HEK293 (cell line): ENCODE data around the gene CTNNA2.

ENCODE experiments used
- CTCF ChIA-PET: fragments of 350-600 bp; formaldehyde crosslinking; extraction: SDS; loops from one replicate; lab custom pipeline; 2021; ENCODE audit warnings: antibody characterized with exemption; lab: Yijun Ruan, JAX
- POLR2A ChIA-PET: fragments of 300-600 bp; formaldehyde crosslinking; extraction: SDS; loops from one replicate; lab custom pipeline; 2020; ENCODE audit warnings: antibody characterized with exemption, inconsistent platforms; lab: Yijun Ruan, JAX
- H3K27ac ChIP-seq: fragments of 200-500 bp; sonication (Bioruptor generic); 2 replicates; pipeline ENCODE4 v1.5.1; 2014; ENCODE audit warnings: low read depth, low read length, control low read depth, inconsistent platforms; ENCODE audit errors: extremely low read depth
- H3K36me3 ChIP-seq, 2 experiments: fragments of 200-500 bp in 1 of 2; sonication (Bioruptor generic) in 1 of 2; 1 replicate in 1 of 2; 2 replicates in 1 of 2; pipeline ENCODE4 v1.5.1; 2014 to 2017; ENCODE audit warnings: inconsistent platforms in 2 of 2, low read length in 2 of 2; ENCODE audit not compliant: control insufficient read depth in 2 of 2, insufficient read depth in 1 of 2
- H3K4me1 ChIP-seq: fragments of 200-500 bp; sonication (Bioruptor generic); 2 replicates; pipeline ENCODE4 v1.5.1; 2014; ENCODE audit warnings: mild to moderate bottlenecking, low read length, inconsistent platforms; ENCODE audit not compliant: control insufficient read depth, insufficient read depth
- H3K4me3 ChIP-seq: 2 replicates; pipeline ENCODE4 v1.5.1; 2011; ENCODE audit warnings: low read depth, mild to moderate bottlenecking, control low read depth, low read length, moderate library complexity
- H3K9me3 ChIP-seq: fragments of 200-500 bp; sonication (Bioruptor generic); 2 replicates; pipeline ENCODE4 v1.5.1; 2014; ENCODE audit warnings: low read depth, low read length, inconsistent platforms; ENCODE audit not compliant: control insufficient read depth, insufficient read depth
- CTCF ChIP-seq: fragments of 450-650 bp; formaldehyde crosslinking; IDR thresholded peaks from 2 replicates; pipeline ENCODE4 v1.5.1; 2016; ENCODE audit warnings: missing biosample characterization, missing genetic modification characterization
- HOXA7 ChIP-seq: sonication (generic); formaldehyde crosslinking; IDR thresholded peaks from 2 replicates; pipeline ENCODE4 v1.8.1; 2022; ENCODE audit warnings: missing genetic modification reagents, borderline replicate concordance
- HOXC10 ChIP-seq: sonication (generic); formaldehyde crosslinking; IDR thresholded peaks from 2 replicates; pipeline ENCODE4 v1.8.1; 2023; ENCODE audit warnings: mild to moderate bottlenecking, missing genetic modification reagents
- OVOL3 ChIP-seq: fragments of 450-650 bp; formaldehyde crosslinking; IDR thresholded peaks from 2 replicates; pipeline ENCODE4 v1.5.1; 2016; ENCODE audit warnings: missing biosample characterization, missing genetic modification characterization
- REPIN1 ChIP-seq: fragments of 450-650 bp; formaldehyde crosslinking; IDR thresholded peaks from 2 replicates; pipeline ENCODE4 v1.5.1; 2017; ENCODE audit warnings: missing biosample characterization, missing genetic modification characterization, low read depth
- ZBTB11 ChIP-seq: fragments of 450-650 bp; formaldehyde crosslinking; conservative IDR thresholded peaks from 2 replicates; pipeline ENCODE4 v1.5.1; 2016; ENCODE audit warnings: low read depth, missing biosample characterization, missing genetic modification characterization
- ZBTB8A ChIP-seq: fragments of 450-650 bp; formaldehyde crosslinking; IDR thresholded peaks from 2 replicates; pipeline ENCODE4 v1.5.1; 2016; ENCODE audit warnings: missing biosample characterization, missing genetic modification characterization
- ZNF138 ChIP-seq: fragments of 450-650 bp; formaldehyde crosslinking; IDR thresholded peaks from 2 replicates; pipeline ENCODE4 v1.5.1; 2016; ENCODE audit warnings: missing biosample characterization, missing genetic modification characterization, borderline replicate concordance
- ZNF214 ChIP-seq: fragments of 450-650 bp; formaldehyde crosslinking; IDR thresholded peaks from 2 replicates; pipeline ENCODE4 v1.5.1; 2017; ENCODE audit warnings: missing biosample characterization, mild to moderate bottlenecking, missing genetic modification characterization, borderline replicate concordance
- ZNF223 ChIP-seq: fragments of 450-650 bp; formaldehyde crosslinking; IDR thresholded peaks from 2 replicates; pipeline ENCODE4 v1.5.1; 2016; ENCODE audit warnings: missing biosample characterization, missing genetic modification characterization
- ZNF24 ChIP-seq: fragments of 450-650 bp; formaldehyde crosslinking; IDR thresholded peaks from 2 replicates; pipeline ENCODE4 v1.5.1; 2016; ENCODE audit warnings: missing biosample characterization, missing genetic modification characterization
- ZNF274 ChIP-seq, 2 experiments: fragments of 200-500 bp in 1 of 2; fragments of 450-650 bp in 1 of 2; sonication (Bioruptor generic) in 1 of 2; formaldehyde crosslinking in 1 of 2; IDR thresholded peaks; 2 replicates each; pipeline versions ENCODE4 v1.5.1 to v1.6.1; 2014 to 2016; ENCODE audit warnings: borderline replicate concordance in 1 of 2, inconsistent platforms in 1 of 2, low read length in 1 of 2, missing biosample characterization in 1 of 2, missing genetic modification characterization in 1 of 2
- ZNF302 ChIP-seq: fragments of 450-650 bp; formaldehyde crosslinking; IDR thresholded peaks from 2 replicates; pipeline ENCODE4 v1.5.1; 2016; ENCODE audit warnings: missing biosample characterization, missing genetic modification characterization, low read depth
- ZNF324 ChIP-seq: fragments of 450-650 bp; formaldehyde crosslinking; IDR thresholded peaks from 2 replicates; pipeline ENCODE4 v1.5.1; 2016; ENCODE audit warnings: missing biosample characterization, missing genetic modification characterization
- ZNF335 ChIP-seq: fragments of 450-650 bp; formaldehyde crosslinking; conservative IDR thresholded peaks from 2 replicates; pipeline ENCODE4 v1.5.1; 2016; ENCODE audit warnings: missing biosample characterization, missing genetic modification characterization
- ZNF394 ChIP-seq: fragments of 450-650 bp; formaldehyde crosslinking; IDR thresholded peaks from 2 replicates; pipeline ENCODE4 v1.5.1; 2016; ENCODE audit warnings: missing biosample characterization, missing genetic modification characterization, mild to moderate bottlenecking, moderate library complexity, borderline replicate concordance
- ZNF596 ChIP-seq: fragments of 450-650 bp; IDR thresholded peaks from 2 replicates; pipeline ENCODE4 v1.5.0; 2018; ENCODE audit warnings: missing biosample characterization, mild to moderate bottlenecking, missing genetic modification characterization, moderate library complexity
- ZNF664 ChIP-seq: fragments of 450-650 bp; formaldehyde crosslinking; IDR thresholded peaks from 2 replicates; pipeline ENCODE4 v1.5.1; 2016; ENCODE audit warnings: missing biosample characterization, missing genetic modification characterization
- ZSCAN16 ChIP-seq: fragments of 450-650 bp; formaldehyde crosslinking; IDR thresholded peaks from 2 replicates; pipeline ENCODE4 v1.5.1; 2016; ENCODE audit warnings: missing biosample characterization, missing genetic modification characterization
- ZXDB ChIP-seq: fragments of 450-650 bp; formaldehyde crosslinking; IDR thresholded peaks from 2 replicates; pipeline ENCODE4 v1.5.1; 2016; ENCODE audit warnings: missing biosample characterization, missing genetic modification characterization
- TF ChIP-seq, protein P1 (sequence below): fragments of 450-650 bp; IDR thresholded peaks from 2 replicates; pipeline ENCODE4 v1.5.1; 2018; ENCODE audit warnings: missing biosample characterization, mild to moderate bottlenecking, missing genetic modification characterization
- TF ChIP-seq, protein P2 (sequence below): fragments of 450-650 bp; formaldehyde crosslinking; IDR thresholded peaks from 2 replicates; pipeline ENCODE4 v1.5.1; 2016; ENCODE audit warnings: missing biosample characterization, missing genetic modification characterization
- TF ChIP-seq, protein P3 (sequence below): fragments of 450-650 bp; formaldehyde crosslinking; optimal IDR thresholded peaks from 2 replicates; pipeline ENCODE3; 2016; ENCODE audit warnings: missing biosample characterization, mild to moderate bottlenecking, missing genetic modification characterization
- TF ChIP-seq, protein P4 (sequence below): fragments of 450-650 bp; formaldehyde crosslinking; IDR thresholded peaks from 2 replicates; pipeline ENCODE4 v1.5.1; 2016; ENCODE audit warnings: missing biosample characterization, missing genetic modification characterization

Gene CTNNA2

DNA sequence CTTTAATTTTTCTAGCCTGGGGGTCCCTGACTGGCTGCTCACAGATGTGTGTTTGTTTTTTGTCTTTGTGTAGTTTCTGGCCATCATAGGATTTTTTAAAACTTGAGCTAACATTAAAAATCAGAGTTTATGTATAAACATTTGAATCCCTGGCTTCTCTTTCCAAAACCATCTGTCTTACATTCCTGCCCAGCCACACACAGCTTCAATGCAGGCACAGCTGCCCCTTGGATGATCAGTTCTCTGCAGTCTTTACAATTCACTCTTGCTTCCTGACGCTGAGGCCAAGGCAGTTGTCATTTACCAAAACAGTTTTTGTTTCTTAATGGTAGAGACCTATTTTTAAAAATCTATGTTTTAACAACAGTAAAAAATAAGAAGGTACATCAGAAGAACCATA, 960.9 kb downstream of the CTNNA2 start:
- Histone ChIP-seq H3K9me3 (no peaks in the 10 kb centered on the region), H3K27ac (no peak overlapping the region), H3K36me3 (no peaks in the 10 kb centered on the region), H3K4me3 (no peak overlapping the region), H3K4me1 (no peaks in the 10 kb centered on the region)
- TF ChIP-seq ZNF223 (tag by site-specific recombination) (no peak), ZBTB8A (tag by site-specific recombination) (no peak), ZXDB (tag by site-specific recombination) (no peak), ZNF596 (tag by site-specific recombination) (no peak), ZNF214 (tag by site-specific recombination) (no peak), HOXC10 (CRISPR knock-in tag) (no peak), ZSCAN16 (no peak), ZNF274 (IDR thresholded peaks at IDR 0.05; ENCODE audit: low read length) (no peak), ZNF274 (tag by site-specific recombination; IDR thresholded peaks at IDR 0.05; ENCODE audit: borderline replicate concordance) (no peak), HOXA7 (CRISPR knock-in tag) (no peak), OVOL3 (tag by site-specific recombination) (no peak), ZNF302 (no peak), REPIN1 (no peak), ZNF24 (tag by site-specific recombination) (no peak), ZNF324 (tag by site-specific recombination) (no peak), ZBTB11 (tag by site-specific recombination) (no peak), ZNF394 (tag by site-specific recombination) (no peak)
- TF ChIP-seq, protein P1, sequence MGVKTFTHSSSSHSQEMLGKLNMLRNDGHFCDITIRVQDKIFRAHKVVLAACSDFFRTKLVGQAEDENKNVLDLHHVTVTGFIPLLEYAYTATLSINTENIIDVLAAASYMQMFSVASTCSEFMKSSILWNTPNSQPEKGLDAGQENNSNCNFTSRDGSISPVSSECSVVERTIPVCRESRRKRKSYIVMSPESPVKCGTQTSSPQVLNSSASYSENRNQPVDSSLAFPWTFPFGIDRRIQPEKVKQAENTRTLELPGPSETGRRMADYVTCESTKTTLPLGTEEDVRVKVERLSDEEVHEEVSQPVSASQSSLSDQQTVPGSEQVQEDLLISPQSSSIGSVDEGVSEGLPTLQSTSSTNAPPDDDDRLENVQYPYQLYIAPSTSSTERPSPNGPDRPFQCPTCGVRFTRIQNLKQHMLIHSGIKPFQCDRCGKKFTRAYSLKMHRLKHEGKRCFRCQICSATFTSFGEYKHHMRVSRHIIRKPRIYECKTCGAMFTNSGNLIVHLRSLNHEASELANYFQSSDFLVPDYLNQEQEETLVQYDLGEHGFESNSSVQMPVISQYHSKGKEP (tag by site-specific recombination): no peak
- TF ChIP-seq, protein P2, sequence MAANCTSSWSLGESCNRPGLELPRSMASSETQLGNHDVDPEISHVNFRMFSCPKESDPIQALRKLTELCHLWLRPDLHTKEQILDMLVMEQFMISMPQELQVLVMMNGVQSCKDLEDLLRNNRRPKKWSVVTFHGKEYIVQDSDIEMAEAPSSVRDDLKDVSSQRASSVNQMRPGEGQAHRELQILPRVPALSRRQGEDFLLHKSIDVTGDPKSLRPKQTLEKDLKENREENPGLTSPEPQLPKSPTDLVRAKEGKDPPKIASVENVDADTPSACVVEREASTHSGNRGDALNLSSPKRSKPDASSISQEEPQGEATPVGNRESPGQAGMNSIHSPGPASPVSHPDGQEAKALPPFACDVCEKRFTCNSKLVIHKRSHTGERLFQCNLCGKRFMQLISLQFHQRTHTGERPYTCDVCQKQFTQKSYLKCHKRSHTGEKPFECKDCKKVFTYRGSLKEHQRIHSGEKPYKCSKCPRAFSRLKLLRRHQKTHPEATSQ: no peak
- CTCF ChIA-PET: interaction anchor here (1.5 kb wide), 1 partner anchor 21 kb away, joined by 4 read pairs; no protein-coding TSS in a partner anchor
- POLR2A ChIA-PET: no interaction called here

GRCh38 chr2:80475970-80476369, 963.1 kb downstream of the CTNNA2 start:
- no peaks in the 10 kb centered on the region for H3K36me3 ChIP-seq
- ChIA-PET POLR2A (no interaction called here), CTCF (interaction anchor here (0.7 kb wide), 2 partner anchors 10 to 181 kb away, joined by 3 read pairs; no protein-coding TSS in a partner anchor)
- H3K27ac ChIP-seq: no peak overlapping the region
- no peaks in the 10 kb centered on the region for H3K9me3 ChIP-seq
- H3K4me1 ChIP-seq: no peaks in the 10 kb centered on the region
- H3K4me3 ChIP-seq: no peak overlapping the region
- TF ChIP-seq REPIN1 (no peak), ZNF335 (tag by site-specific recombination) (no peak), CTCF (tag by site-specific recombination) (no peak), ZNF138 (tag by site-specific recombination) (no peak), ZNF394 (tag by site-specific recombination) (no peak), ZNF664 (tag by site-specific recombination) (no peak)
- TF ChIP-seq, protein P3, sequence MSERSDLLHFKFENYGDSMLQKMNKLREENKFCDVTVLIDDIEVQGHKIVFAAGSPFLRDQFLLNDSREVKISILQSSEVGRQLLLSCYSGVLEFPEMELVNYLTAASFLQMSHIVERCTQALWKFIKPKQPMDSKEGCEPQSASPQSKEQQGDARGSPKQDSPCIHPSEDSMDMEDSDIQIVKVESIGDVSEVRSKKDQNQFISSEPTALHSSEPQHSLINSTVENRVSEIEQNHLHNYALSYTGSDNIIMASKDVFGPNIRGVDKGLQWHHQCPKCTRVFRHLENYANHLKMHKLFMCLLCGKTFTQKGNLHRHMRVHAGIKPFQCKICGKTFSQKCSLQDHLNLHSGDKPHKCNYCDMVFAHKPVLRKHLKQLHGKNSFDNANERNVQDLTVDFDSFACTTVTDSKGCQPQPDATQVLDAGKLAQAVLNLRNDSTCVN (tag by site-specific recombination): no peak
- TF ChIP-seq, protein P4, sequence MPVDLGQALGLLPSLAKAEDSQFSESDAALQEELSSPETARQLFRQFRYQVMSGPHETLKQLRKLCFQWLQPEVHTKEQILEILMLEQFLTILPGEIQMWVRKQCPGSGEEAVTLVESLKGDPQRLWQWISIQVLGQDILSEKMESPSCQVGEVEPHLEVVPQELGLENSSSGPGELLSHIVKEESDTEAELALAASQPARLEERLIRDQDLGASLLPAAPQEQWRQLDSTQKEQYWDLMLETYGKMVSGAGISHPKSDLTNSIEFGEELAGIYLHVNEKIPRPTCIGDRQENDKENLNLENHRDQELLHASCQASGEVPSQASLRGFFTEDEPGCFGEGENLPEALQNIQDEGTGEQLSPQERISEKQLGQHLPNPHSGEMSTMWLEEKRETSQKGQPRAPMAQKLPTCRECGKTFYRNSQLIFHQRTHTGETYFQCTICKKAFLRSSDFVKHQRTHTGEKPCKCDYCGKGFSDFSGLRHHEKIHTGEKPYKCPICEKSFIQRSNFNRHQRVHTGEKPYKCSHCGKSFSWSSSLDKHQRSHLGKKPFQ: no peak
